SU-DHL-6 (cell line): ENCODE results near the gene ATL1.

Source experiments
- H2AFZ ChIP-seq: fragments of 200-600 bp; sonication (generic); 2 replicates; pipeline ENCODE4 v1.6.1; 2014; ENCODE audit warnings: low read depth, mild to moderate bottlenecking, moderate library complexity, mixed read lengths, antibody characterized with exemption, low read length; ENCODE audit not compliant: severe bottlenecking
- H3F3A ChIP-seq: fragments of 200-600 bp; shearing (Covaris generic); 2 replicates; pipeline ENCODE4 v1.6.0; 2016; ENCODE audit warnings: antibody characterized with exemption, mild to moderate bottlenecking; ENCODE audit not compliant: insufficient read depth
- H3K27ac ChIP-seq: fragments of 200-600 bp; sonication (generic); 2 replicates; pipeline ENCODE4 v1.5.1; 2016; ENCODE audit warnings: low read depth, mild to moderate bottlenecking, low read length, moderate library complexity, mixed read lengths
- H3K27me3 ChIP-seq: fragments of 200-600 bp; sonication (generic), shearing (Covaris generic); 2 replicates; pipeline ENCODE4 v1.6.0; 2014; ENCODE audit warnings: mild to moderate bottlenecking, low read length
- H3K36me3 ChIP-seq: fragments of 200-600 bp; sonication (generic); 2 replicates; pipeline ENCODE4 v1.6.1; 2014; ENCODE audit warnings: mild to moderate bottlenecking, low read length, mixed read lengths
- H3K4me2 ChIP-seq: fragments of 300-600, 200-600 bp; shearing (Covaris generic), sonication (generic); 2 replicates; pipeline ENCODE4 v1.6.0; 2014; ENCODE audit warnings: low read length, low read depth, mild to moderate bottlenecking; ENCODE audit not compliant: poor library complexity, severe bottlenecking
- H3K4me3 ChIP-seq: fragments of 200-600 bp; sonication (generic); 2 replicates; pipeline ENCODE4 v1.5.1; 2014; ENCODE audit warnings: antibody characterized with exemption, low read length, mild to moderate bottlenecking, mixed read lengths; ENCODE audit not compliant: insufficient read depth, poor library complexity, severe bottlenecking
- H3K79me2 ChIP-seq: fragments of 200-600 bp; sonication (generic); 2 replicates; pipeline ENCODE4 v1.6.1; 2014; ENCODE audit warnings: mild to moderate bottlenecking, low read length, moderate library complexity; ENCODE audit not compliant: insufficient read depth
- H3K9ac ChIP-seq: fragments of 200-600 bp; sonication (generic); 2 replicates; pipeline ENCODE4 v1.7.0; 2014; ENCODE audit warnings: mild to moderate bottlenecking, low read length
- H3K9me2 ChIP-seq: fragments of 200-600 bp; sonication (generic); replicated peaks from 2 replicates; pipeline ENCODE4 v1.6.1; 2014; ENCODE audit warnings: low read length; ENCODE audit not compliant: insufficient read depth
- H3K9me3 ChIP-seq: fragments of 200-600 bp; sonication (generic); 2 replicates; pipeline ENCODE4 v1.6.1; 2014; ENCODE audit warnings: low read length, mixed read lengths; ENCODE audit not compliant: insufficient read depth
- H4K20me1 ChIP-seq: fragments of 200-600 bp; sonication (generic); 2 replicates; pipeline ENCODE4 v1.6.1; 2014; ENCODE audit warnings: low read depth, mild to moderate bottlenecking, antibody characterized with exemption, low read length, moderate library complexity, mixed read lengths
- CTCF ChIP-seq: fragments of 200-600 bp; sonication (generic); IDR thresholded peaks from one replicate; pipeline ENCODE4 v1.5.1; 2017; ENCODE audit warnings: antibody characterized with exemption, mild to moderate bottlenecking, low read length, moderate library complexity; ENCODE audit not compliant: insufficient read depth, poor library complexity, severe bottlenecking
- EZH2phosphoT487 ChIP-seq: fragments of 200-600 bp; sonication (generic), shearing (Covaris generic); conservative IDR thresholded peaks from 2 replicates; pipeline ENCODE4 v1.6.1; 2018; ENCODE audit warnings: mild to moderate bottlenecking, antibody characterized with exemption, low read length, moderate library complexity, mixed read lengths

Gene ATL1

DNA sequence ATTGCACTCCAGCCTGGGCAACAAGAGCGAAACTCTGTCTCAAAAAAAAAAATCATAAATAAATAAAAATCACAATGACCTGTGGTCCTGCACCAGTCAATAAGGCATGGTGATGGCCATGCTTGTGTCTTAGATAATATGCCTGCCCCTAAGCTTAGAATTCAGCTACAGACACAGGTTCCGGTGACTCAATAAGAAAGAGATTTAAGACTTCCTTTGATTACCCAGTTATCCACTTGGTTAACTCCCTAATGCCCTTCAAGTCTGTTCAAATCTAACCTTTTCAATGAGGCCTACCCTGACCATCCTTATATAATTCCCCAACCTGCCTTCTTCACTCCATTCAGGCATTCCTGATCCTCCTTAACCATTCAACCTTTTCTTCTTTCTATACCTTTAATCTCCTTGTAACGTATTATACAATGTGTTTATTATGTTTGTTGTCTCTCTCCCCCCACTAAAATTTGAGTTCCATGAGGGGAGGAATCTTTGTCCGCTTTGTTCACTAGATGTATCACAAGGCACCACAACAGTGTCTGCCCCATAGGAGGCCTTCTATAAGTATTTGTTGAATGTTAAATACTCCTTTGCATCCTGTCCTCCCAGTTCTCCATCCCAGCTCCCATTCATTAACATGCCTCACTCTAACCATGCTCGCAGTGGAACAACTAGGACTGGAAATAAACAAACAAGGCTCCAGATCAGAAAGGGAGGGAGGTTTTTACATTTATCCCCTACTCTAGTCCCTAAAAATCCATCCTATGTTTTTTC is 36.5 kb upstream of the ATL1 start:
- no peak for TF ChIP-seq EZH2phosphoT487
- no peak for TF ChIP-seq CTCF
- no peak overlapping the region for H3K9ac ChIP-seq
- H3K79me2 ChIP-seq = peaks cover 81% of the 10 kb centered on the region
- no peak overlapping the region for H2AFZ ChIP-seq
- no peaks in the 10 kb centered on the region for H3K9me2 ChIP-seq
- H3K27me3 ChIP-seq = no peaks in the 10 kb centered on the region
- H3K27ac ChIP-seq = no peak overlapping the region
- H3K4me3 ChIP-seq = no peak overlapping the region
- H4K20me1 ChIP-seq = no peaks in the 10 kb centered on the region
- no peak overlapping the region for H3K4me2 ChIP-seq
- H3F3A ChIP-seq = no peaks in the 10 kb centered on the region; the same call in 1 of the 2 replicates
- H3K36me3 ChIP-seq = no peaks in the 10 kb centered on the region
- no peaks in the 10 kb centered on the region for H3K9me3 ChIP-seq

DNA sequence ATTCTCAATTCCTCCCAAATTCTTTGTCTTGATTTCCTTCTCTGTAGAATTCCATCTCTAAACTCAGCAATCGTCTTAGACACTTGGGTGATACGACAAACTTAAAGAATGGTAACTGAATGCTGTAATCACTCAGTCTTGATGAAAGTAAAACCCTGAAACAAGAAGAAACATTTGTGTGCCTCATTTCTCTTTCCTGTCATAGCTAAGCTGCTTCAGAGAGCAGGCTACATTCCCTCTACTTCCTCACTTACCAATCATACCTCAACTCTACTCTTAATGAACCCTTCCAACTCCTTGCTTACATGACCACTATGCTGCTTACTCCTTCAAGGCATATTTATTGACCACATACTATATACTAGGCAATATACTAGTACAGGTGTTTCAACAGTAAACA is 35.9 kb upstream of the ATL1 start:
- no peaks in the 10 kb centered on the region for H3K27me3 ChIP-seq
- no peaks in the 10 kb centered on the region for H4K20me1 ChIP-seq

DNA sequence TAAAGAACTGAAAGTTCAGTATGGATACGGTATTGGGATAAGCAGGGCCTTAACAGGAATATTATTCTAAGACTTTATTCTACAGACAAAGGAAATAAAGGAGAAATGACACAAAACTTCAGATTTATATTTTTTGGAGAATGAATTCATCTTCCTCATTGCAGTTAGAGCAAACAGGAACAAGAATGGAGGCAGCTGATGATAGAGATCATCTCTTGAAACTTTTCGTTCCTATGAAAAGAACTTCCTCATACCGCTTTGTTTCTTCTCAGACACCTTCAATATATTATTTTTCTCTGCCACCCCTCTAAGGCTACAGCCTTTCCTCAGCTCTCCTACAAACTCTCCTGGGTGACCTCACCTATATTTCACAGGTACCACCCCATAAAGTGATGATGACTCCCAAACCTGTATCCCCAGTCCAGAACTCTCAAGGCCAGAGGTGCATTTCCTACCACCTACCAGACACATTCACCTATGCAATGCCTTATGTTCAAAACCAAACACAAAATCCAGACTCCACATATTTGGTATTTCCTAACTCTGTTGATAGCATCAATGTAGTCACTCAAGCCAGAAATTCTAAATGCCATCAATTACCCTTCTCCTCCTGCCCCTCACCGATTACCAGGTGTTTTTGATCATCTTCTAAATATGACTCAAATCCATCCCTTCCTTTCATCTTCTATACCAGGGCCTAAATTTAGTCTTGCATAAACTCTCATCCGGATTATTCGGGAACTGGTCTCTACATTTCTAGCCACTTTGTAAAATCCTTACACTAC is 35.0 kb upstream of the ATL1 start:
- Histone ChIP-seq H3K9ac (no peak overlapping the region), H2AFZ (no peak overlapping the region), H3F3A (no peaks in the 10 kb centered on the region; the same call in 1 of the 2 replicates), H3K4me3 (no peak overlapping the region), H3K4me2 (peak overlapping the region; percentile 22), H3K36me3 (no peaks in the 10 kb centered on the region), H3K27ac (no peak overlapping the region), H3K9me3 (no peaks in the 10 kb centered on the region), H3K9me2 (no peaks in the 10 kb centered on the region), H3K27me3 (no peaks in the 10 kb centered on the region), H3K79me2 (peaks cover 89% of the 10 kb centered on the region), H4K20me1 (no peaks in the 10 kb centered on the region)
- TF ChIP-seq CTCF (no peak), EZH2phosphoT487 (no peak)

More for the DNA sequence above, 35.9 kb upstream of the ATL1 start:
- Histone ChIP-seq H3K9ac (no peak overlapping the region), H3K27ac (no peak overlapping the region), H3K9me2 (no peaks in the 10 kb centered on the region), H3K79me2 (peaks cover 84% of the 10 kb centered on the region), H3K36me3 (no peaks in the 10 kb centered on the region), H3K4me3 (no peak overlapping the region), H2AFZ (no peak overlapping the region), H3K4me2 (no peak overlapping the region), H3F3A (no peaks in the 10 kb centered on the region; the same call in 1 of the 2 replicates), H3K9me3 (no peaks in the 10 kb centered on the region)
- TF ChIP-seq CTCF (no peak), EZH2phosphoT487 (no peak)
